ENCODE measurements around the gene ARVCF. TPM values are rescaled to one million over a fixed set of nuclear protein-coding genes. Genes with fewer than 3 reads are reported as not detected.
"Not testable (repeated sequence)": the region's sequence is repeated elsewhere in the genome, so short reads cannot be mapped to it uniquely, and the experiment has no call there.

ARVCF gene
- total RNA-seq, 3 donors from 2014 or later (not counting 1 experiment from before 2014, with no cell fraction given) = 37.8 to 62.0 (median 38.7) TPM

DNA sequence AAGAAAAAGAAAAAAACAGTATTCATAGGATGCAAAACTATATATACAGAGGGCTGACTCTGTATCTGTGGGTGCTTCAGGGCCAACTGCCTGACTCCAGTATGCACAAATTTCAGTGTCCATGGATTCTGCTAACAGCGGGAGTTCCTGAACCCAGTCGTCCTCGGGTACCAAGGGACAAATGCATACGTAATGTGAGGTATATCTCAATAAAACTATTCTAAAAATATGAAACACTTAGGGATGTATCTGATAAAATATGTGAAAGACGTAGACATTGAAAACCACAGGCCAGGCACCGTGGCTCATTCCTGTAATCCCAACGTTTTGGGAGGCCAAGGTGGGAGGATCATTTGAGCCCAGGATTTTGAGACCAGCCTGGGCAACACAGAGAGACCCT is 88.9 kb downstream of the ARVCF start:
- Histone ChIP-seq H3K9me3 (ENCODE audit: control insufficient read depth, insufficient read depth, low read length) (no peaks in the 10 kb centered on the region), H3K36me3 (ENCODE audit: control insufficient read depth, insufficient read depth, low read length) (peaks cover 3% of the 10 kb centered on the region), H3K27me3 (ENCODE audit: control insufficient read depth, insufficient read depth, low read length) (no peaks in the 10 kb centered on the region), H3K4me1 (ENCODE audit: control insufficient read depth, insufficient read depth, low read length) (no peaks in the 10 kb centered on the region), H3K27ac (ENCODE audit: low read length) (no peak overlapping the region), H3K4me3 (ENCODE audit: low read length) (no peak overlapping the region)
- ATAC-seq (no peak), DNase-seq (no peak)
- Mint-ChIP-seq H3K27ac (no peak overlapping the region), H3K4me1 (peaks cover 0 to 6% of the 10 kb centered on the region in 2 donors), H3K4me3 (no peak overlapping the region), H3K27me3 (ENCODE audit: low read depth in 2 of 2) (no peaks in the 10 kb centered on the region), H3K36me3 (no peaks in the 10 kb centered on the region), H3K9me3 (no peaks in the 10 kb centered on the region)
- 91% methylated on average over 4 of the region's 7 CpGs for WGBS (ENCODE audit: insufficient coverage)
- intact Hi-C loops (cut with micrococcal nuclease) = no loop called here
- TF ChIP-seq, protein P1, sequence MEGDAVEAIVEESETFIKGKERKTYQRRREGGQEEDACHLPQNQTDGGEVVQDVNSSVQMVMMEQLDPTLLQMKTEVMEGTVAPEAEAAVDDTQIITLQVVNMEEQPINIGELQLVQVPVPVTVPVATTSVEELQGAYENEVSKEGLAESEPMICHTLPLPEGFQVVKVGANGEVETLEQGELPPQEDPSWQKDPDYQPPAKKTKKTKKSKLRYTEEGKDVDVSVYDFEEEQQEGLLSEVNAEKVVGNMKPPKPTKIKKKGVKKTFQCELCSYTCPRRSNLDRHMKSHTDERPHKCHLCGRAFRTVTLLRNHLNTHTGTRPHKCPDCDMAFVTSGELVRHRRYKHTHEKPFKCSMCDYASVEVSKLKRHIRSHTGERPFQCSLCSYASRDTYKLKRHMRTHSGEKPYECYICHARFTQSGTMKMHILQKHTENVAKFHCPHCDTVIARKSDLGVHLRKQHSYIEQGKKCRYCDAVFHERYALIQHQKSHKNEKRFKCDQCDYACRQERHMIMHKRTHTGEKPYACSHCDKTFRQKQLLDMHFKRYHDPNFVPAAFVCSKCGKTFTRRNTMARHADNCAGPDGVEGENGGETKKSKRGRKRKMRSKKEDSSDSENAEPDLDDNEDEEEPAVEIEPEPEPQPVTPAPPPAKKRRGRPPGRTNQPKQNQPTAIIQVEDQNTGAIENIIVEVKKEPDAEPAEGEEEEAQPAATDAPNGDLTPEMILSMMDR (IDR thresholded peaks at IDR 0.05) = no peak

DNA sequence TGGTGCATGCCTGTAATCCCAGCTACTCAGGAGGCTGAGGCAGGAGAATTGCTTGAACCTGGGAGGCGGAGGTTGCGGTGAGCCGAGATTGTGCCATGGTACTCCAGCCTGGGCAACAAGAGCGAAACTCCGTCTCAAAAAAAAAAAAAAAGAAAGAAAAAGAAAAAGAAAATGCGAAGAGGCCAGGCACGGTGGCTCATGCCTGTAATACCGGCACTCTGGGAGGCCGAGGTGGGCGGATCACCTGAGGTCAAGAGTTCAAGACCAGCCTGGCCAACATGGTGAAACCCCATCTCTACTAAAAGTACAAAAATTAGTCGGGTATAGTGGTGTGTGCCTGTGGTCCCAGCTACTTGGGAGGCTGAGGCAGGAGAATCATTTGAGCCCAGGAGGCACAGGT is 90.6 kb downstream of the ARVCF start:
- H3K4me1 Mint-ChIP-seq; H3K4me3 Mint-ChIP-seq; H3K36me3 Mint-ChIP-seq; H3K9me3 ChIP-seq (ENCODE audit: control insufficient read depth, insufficient read depth, low read length); H3K36me3 ChIP-seq (ENCODE audit: control insufficient read depth, insufficient read depth, low read length); H3K27me3 Mint-ChIP-seq (ENCODE audit: low read depth in 2 of 2); H3K4me1 ChIP-seq (ENCODE audit: control insufficient read depth, insufficient read depth, low read length); H3K9me3 Mint-ChIP-seq; intact Hi-C loops (cut with micrococcal nuclease); DNase-seq; H3K27ac Mint-ChIP-seq; H3K27me3 ChIP-seq (ENCODE audit: control insufficient read depth, insufficient read depth, low read length); H3K4me3 ChIP-seq (ENCODE audit: low read length); ATAC-seq; H3K27ac ChIP-seq (ENCODE audit: low read length): not testable (repeated sequence)
- WGBS (ENCODE audit: insufficient coverage) = 82% methylated on average over 11 of the region's 11 CpGs

DNA sequence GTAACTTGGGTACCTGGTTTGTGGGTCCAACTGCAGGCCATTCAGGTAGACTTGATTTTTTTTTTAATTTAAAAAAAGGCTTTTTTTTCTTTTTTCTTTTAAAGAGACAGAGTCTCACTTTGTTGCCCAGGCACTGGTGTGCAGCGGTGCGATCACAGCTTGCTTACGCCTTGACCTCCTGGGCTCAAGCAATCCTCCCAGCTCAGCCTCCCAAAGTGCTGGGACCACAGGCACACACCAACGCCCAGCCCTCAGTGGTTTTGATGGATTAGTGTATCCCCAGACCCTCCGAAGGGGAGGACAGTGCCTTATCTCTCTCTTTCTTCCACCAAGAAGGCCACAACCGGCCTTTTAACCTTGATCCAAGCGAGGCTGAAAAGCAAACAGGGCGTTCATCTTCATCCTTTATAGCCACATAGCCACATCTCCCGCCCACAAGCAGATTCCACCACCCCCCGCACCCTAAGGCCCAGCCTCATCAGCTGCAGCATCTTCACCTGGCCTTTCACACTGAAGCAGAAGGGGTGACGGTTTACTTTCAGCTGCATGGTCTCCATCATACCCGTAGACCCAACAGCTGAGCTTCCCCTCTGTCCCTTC is 92.6 kb downstream of the ARVCF start:
- Histone ChIP-seq H3K36me3 (ENCODE audit: control insufficient read depth, insufficient read depth, low read length) (peaks cover 3% of the 10 kb centered on the region), H3K9me3 (ENCODE audit: control insufficient read depth, insufficient read depth, low read length) (no peaks in the 10 kb centered on the region), H3K4me1 (ENCODE audit: control insufficient read depth, insufficient read depth, low read length) (no peaks in the 10 kb centered on the region), H3K4me3 (ENCODE audit: low read length) (no peak overlapping the region), H3K27me3 (ENCODE audit: control insufficient read depth, insufficient read depth, low read length) (no peaks in the 10 kb centered on the region), H3K27ac (ENCODE audit: low read length) (no peak overlapping the region)
- intact Hi-C loops (cut with micrococcal nuclease) = no loop called here
- no peaks in the 10 kb centered on the region for H3K9me3 Mint-ChIP-seq
- H3K27ac Mint-ChIP-seq = no peak overlapping the region
- no peak overlapping the region for H3K4me3 Mint-ChIP-seq
- no peak for DNase-seq
- ATAC-seq = no peak
- TF ChIP-seq, protein P1 (IDR thresholded peaks at IDR 0.05) = no peak
- 81% methylated on average over 12 of the region's 12 CpGs for WGBS (ENCODE audit: insufficient coverage)
- no peaks in the 10 kb centered on the region for H3K36me3 Mint-ChIP-seq
- H3K4me1 Mint-ChIP-seq = no peaks in the 10 kb centered on the region
- no peaks in the 10 kb centered on the region for H3K27me3 Mint-ChIP-seq (ENCODE audit: low read depth in 2 of 2)

DNA sequence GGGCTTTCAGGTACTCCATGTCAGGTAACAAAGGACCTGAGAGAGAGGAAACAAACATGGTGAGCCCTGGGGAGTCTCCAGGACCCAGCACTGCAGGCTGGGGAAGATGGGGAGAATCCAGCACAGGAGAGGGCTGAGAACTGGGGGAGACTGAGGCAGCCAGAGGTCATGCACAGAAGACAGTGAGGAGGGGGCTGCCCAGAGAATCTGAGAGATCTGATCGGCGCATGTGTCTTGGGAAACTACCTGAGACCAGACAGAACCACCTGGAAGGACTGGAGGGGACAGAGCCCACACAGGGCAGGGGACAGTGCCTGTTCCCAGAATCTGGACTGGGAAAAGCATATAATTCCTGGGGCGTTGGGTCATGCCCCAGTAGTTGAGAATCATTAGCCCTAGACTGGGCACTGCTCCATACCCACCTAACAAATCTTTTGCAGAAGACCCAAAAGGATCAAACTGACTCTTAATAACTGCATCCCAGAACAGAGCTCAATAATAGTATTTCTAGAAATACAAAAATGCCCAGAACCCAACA is 95.0 kb downstream of the ARVCF start:
- DNase-seq (no peak), ATAC-seq (no peak)
- H3K36me3 ChIP-seq (ENCODE audit: control insufficient read depth, insufficient read depth, low read length) = peaks cover 24% of the 10 kb centered on the region
- H3K4me3 ChIP-seq (ENCODE audit: low read length) = no peak overlapping the region
- TF ChIP-seq, protein P1 (IDR thresholded peaks at IDR 0.05) = no peak
- no peaks in the 10 kb centered on the region for H3K27me3 ChIP-seq (ENCODE audit: control insufficient read depth, insufficient read depth, low read length)
- Mint-ChIP-seq H3K36me3 (no peaks in the 10 kb centered on the region), H3K4me1 (no peaks in the 10 kb centered on the region), H3K4me3 (no peak overlapping the region), H3K27me3 (ENCODE audit: low read depth in 2 of 2) (no peaks in the 10 kb centered on the region), H3K27ac (no peak overlapping the region), H3K9me3 (no peaks in the 10 kb centered on the region)
- WGBS (ENCODE audit: insufficient coverage) = 93% methylated on average over 3 of the region's 3 CpGs
- no peaks in the 10 kb centered on the region for H3K9me3 ChIP-seq (ENCODE audit: control insufficient read depth, insufficient read depth, low read length)
- intact Hi-C loops (cut with micrococcal nuclease) = no loop called here
- H3K27ac ChIP-seq (ENCODE audit: low read length) = no peak overlapping the region
- H3K4me1 ChIP-seq (ENCODE audit: control insufficient read depth, insufficient read depth, low read length) = no peaks in the 10 kb centered on the region

Other genes with a start within 250 kb of the ARVCF start
- 1 to 10 TPM; 5.1 to 5.3 (median 5.3) TPM for gene GNB1L, start 161.9 kb downstream of the ARVCF start, total RNA-seq
- 10 to 100 TPM in 2 of 3 donors, 1 to 10 TPM in 1; 6.4 to 12.5 (median 11.7) TPM for gene RTL10, start 161.9 kb downstream of the ARVCF start, total RNA-seq
- gene COMT, start 75.1 kb downstream of the ARVCF start, total RNA-seq = 10 to 100 TPM; 37.5 to 56.2 (median 38.2) TPM
- 10 to 100 TPM; 23.5 to 37.3 (median 24.4) TPM for gene TXNRD2, start 75.0 kb downstream of the ARVCF start, total RNA-seq
- gene TANGO2, start 4.3 kb upstream of the ARVCF start, total RNA-seq = 10 to 100 TPM; 33.3 to 53.0 (median 46.2) TPM
- gene DGCR8, start 63.4 kb upstream of the ARVCF start, total RNA-seq = 10 to 100 TPM; 45.3 to 64.7 (median 64.0) TPM
- gene RANBP1, start 99.3 kb upstream of the ARVCF start, total RNA-seq = 10 to 100 TPM; 54.0 to 61.0 (median 56.3) TPM
- 100 to 1,000 TPM in 1 of 3 donors, 10 to 100 TPM in 2; 86.4 to 104 (median 86.5) TPM for gene TRMT2A, start 100.4 kb upstream of the ARVCF start, total RNA-seq
- 10 to 100 TPM; 64.0 to 75.6 (median 65.3) TPM for gene ZDHHC8, start 115.0 kb upstream of the ARVCF start, total RNA-seq
- under 1 TPM in 1 of 3 donors, not detected in 2; 0.64 TPM for gene CCDC188, start 134.2 kb upstream of the ARVCF start, total RNA-seq

All from natural killer cell (primary cell).